Endothelial cell of umbilical vein (primary cell): ENCODE measurements around the gene FBXO10.

Experiments used
- CTCF ChIP-seq, 2 donors: IDR thresholded peaks; 1 replicate in 1 of 2; 2 replicates in 1 of 2; pipeline ENCODE4 v1.5.1; 2011; ENCODE audit warnings: low read length in 2 of 2, mild to moderate bottlenecking in 2 of 2, moderate library complexity in 2 of 2, control low read depth in 1 of 2, inconsistent platforms in 1 of 2, low read depth in 1 of 2; ENCODE audit not compliant: insufficient read depth in 1 of 2; ENCODE audit errors: extremely low read depth in 1 of 2
- EZH2 ChIP-seq: IDR thresholded peaks from 2 replicates; pipeline ENCODE4 v1.6.1; 2012; ENCODE audit warnings: borderline replicate concordance, low read depth, mild to moderate bottlenecking, moderate library complexity, low read length, inconsistent platforms; ENCODE audit not compliant: severe bottlenecking
- JUN ChIP-seq: IDR thresholded peaks from 2 replicates; pipeline ENCODE4 v1.6.1; 2011; ENCODE audit warnings: borderline replicate concordance, low read depth; ENCODE audit not compliant: insufficient read length, insufficient read depth
- POLR2A ChIP-seq: IDR thresholded peaks from 2 replicates; pipeline ENCODE4 v1.6.1; 2012; ENCODE audit warnings: low read depth, mild to moderate bottlenecking, control low read depth, low read length
- POLR2AphosphoS5 ChIP-seq: IDR thresholded peaks from 2 replicates; pipeline ENCODE4 v1.6.1; 2012; ENCODE audit warnings: low read depth, mild to moderate bottlenecking, control low read depth, low read length, moderate library complexity; ENCODE audit not compliant: insufficient read depth

GRCh38 chr9:37608250-37608649 is 32.1 kb upstream of the FBXO10 start:
- TF ChIP-seq CTCF (IDR thresholded peaks at IDR 0.05; ENCODE audit: extremely low read depth in 1 of 2, insufficient read depth in 1 of 2, low read depth in 1 of 2, low read length in 2 of 2) (no peak), POLR2A (no peak), EZH2 (no peak), POLR2AphosphoS5 (no peak), JUN (no peak)
